ENCODE data around the gene NEK5. TPM values are rescaled to one million over a fixed set of nuclear protein-coding genes. Genes with fewer than 3 reads are reported as not detected.

The NEK5 gene
- total and polyA plus RNA-seq, 2 of the 8 experiments (the other 6 are each of a cell fraction or from before 2014, with no cell fraction given) = 0.12 to 0.35 TPM

DNA sequence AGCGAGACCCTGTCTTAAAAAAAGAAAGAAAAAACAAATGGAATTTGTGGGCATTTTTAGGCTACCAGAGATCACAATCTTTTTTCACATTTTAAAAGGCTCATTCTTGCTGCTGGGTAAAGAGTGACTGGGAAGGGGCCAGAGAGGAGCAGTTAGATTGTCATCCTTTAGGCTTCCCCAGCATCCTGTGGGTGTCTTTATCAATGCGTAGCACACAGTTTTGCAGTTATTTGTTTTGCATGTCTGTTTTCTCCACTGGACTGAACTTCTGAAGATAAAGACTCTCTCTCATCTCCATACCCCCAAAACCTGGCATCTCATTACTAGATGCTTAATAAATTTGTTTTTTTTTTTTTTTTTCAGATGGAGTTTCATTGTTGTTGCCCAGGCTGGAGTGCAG is 106.5 kb downstream of the NEK5 start:
- Histone ChIP-seq H3K9me3 (ENCODE audit: insufficient read depth in 2 of 2, low read depth in 1 of 2, low read length in 1 of 2) (peaks cover 3 to 4% of the 10 kb centered on the region in 2 experiments; a peak in 1 of 4 replicates), H3K4ac (replicated peaks; ENCODE audit: insufficient read length, low read depth, low read length) (no peak overlapping the region), H3K23ac (ENCODE audit: insufficient read length) (no peak overlapping the region), H3K36me3 (ENCODE audit: control insufficient read depth in 2 of 4, insufficient read depth in 4 of 4, low read length in 3 of 4) (peaks cover 3 to 49% (median 25%) of the 10 kb centered on the region in 4 experiments; a peak in 7 of 8 replicates), H2BK12ac (ENCODE audit: low read depth, low read length) (no peak overlapping the region), H2AFZ (ENCODE audit: low read length) (no peak overlapping the region), H3K79me1 (ENCODE audit: low read depth, low read length) (peaks cover 3% of the 10 kb centered on the region; the same call in 1 of the 2 replicates), H2BK20ac (ENCODE audit: low read length) (no peak overlapping the region), H4K5ac (ENCODE audit: insufficient read length, low read depth, low read length) (no peak overlapping the region), H3K4me1 (replicated peaks in 1 of 4; ENCODE audit: control insufficient read depth in 3 of 4, insufficient read depth in 4 of 4, low read length in 3 of 4) (no peaks in the 10 kb centered on the region), H2BK120ac (replicated peaks; ENCODE audit: low read depth, low read length) (no peak overlapping the region), H2BK15ac (ENCODE audit: low read length) (no peak overlapping the region), H3K79me2 (ENCODE audit: control insufficient read depth in 1 of 2, insufficient read depth in 2 of 2, low read length in 2 of 2) (peaks cover 0 to 18% of the 10 kb centered on the region in 2 experiments; a peak in 3 of 4 replicates), H3K9ac (replicated peaks in 1 of 4; ENCODE audit: extremely low read depth in 1 of 4, low read depth in 3 of 4, low read length in 3 of 4) (no peak overlapping the region), H2BK5ac (ENCODE audit: low read depth, low read length) (no peak overlapping the region), H3K27ac (ENCODE audit: low read depth, low read length) (no peak overlapping the region), H3K27me3 (replicated peaks in 1 of 4; ENCODE audit: control insufficient read depth in 3 of 4, extremely low read depth in 1 of 4, insufficient read depth in 3 of 4, low read length in 3 of 4) (no peaks in the 10 kb centered on the region), H3K56ac (replicated peaks; ENCODE audit: insufficient read length, low read depth, low read length) (no peak overlapping the region), H4K8ac (ENCODE audit: extremely low read depth, insufficient read depth, low read length) (no peak overlapping the region), H4K20me1 (replicated peaks in 1 of 2; ENCODE audit: control insufficient read depth in 1 of 2, insufficient read depth in 2 of 2, low read length in 2 of 2) (peaks cover 0 to 2% of the 10 kb centered on the region in 2 experiments), H2AK5ac (ENCODE audit: low read depth, low read length) (no peak overlapping the region), H3K18ac (ENCODE audit: extremely low read depth, low read length) (no peak overlapping the region), H3K4me2 (ENCODE audit: insufficient read depth in 1 of 2, low read depth in 2 of 2, low read length in 2 of 2) (no peak overlapping the region), H3K14ac (ENCODE audit: insufficient read length) (no peak overlapping the region), H3K23me2 (ENCODE audit: low read depth, low read length) (no peaks in the 10 kb centered on the region), H3K4me3 (ENCODE audit: extremely low read depth in 1 of 4, insufficient read depth in 2 of 4, low read depth in 3 of 4, low read length in 4 of 4) (no peak overlapping the region), H4K91ac (replicated peaks; ENCODE audit: insufficient read length, low read length) (no peak overlapping the region)
- DNase-seq (ENCODE audit: low read depth in 1 of 2, low spot score in 2 of 2) (no peak), FAIRE-seq (no peak)
- ChIA-PET POLR2A (ENCODE audit: partially characterized antibody) (no interaction called here), CTCF (ENCODE audit: partially characterized antibody) (interaction anchor here (1.0 to 1.7 kb wide), 4 partner anchors 21 to 112 kb away, joined by 3 to 4 read pairs (median 3); no protein-coding TSS in a partner anchor)
- 91% methylated on average over 2 of the region's 2 CpGs; no CpG with 5 or more reads in 1 of the 2 experiments for WGBS, 2 experiments (ENCODE audit: extremely low coverage in 1 of 2, insufficient coverage in 1 of 2, insufficient read length in 1 of 2, insufficient replicate concordance in 2 of 2, low coverage in 1 of 2, low lambda C conversion rate in 2 of 2, missing lambda C conversion rate in 1 of 2)
- TF ChIP-seq, protein P1, sequence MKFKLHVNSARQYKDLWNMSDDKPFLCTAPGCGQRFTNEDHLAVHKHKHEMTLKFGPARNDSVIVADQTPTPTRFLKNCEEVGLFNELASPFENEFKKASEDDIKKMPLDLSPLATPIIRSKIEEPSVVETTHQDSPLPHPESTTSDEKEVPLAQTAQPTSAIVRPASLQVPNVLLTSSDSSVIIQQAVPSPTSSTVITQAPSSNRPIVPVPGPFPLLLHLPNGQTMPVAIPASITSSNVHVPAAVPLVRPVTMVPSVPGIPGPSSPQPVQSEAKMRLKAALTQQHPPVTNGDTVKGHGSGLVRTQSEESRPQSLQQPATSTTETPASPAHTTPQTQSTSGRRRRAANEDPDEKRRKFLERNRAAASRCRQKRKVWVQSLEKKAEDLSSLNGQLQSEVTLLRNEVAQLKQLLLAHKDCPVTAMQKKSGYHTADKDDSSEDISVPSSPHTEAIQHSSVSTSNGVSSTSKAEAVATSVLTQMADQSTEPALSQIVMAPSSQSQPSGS (IDR thresholded peaks at IDR 0.05; ENCODE audit: low read length) = no peak
- TF ChIP-seq POU5F1 (IDR thresholded peaks at IDR 0.05; ENCODE audit: low read depth, low read length) = no peak
- TF ChIP-seq POLR2AphosphoS5 (IDR thresholded peaks at IDR 0.05; ENCODE audit: low read depth, low read length) = no peak
- no peak for TF ChIP-seq SIN3A (conservative IDR thresholded peaks at IDR 0.05 in 1 of 2, IDR thresholded peaks at IDR 0.05 in 1 of 2; ENCODE audit: low read depth in 1 of 2, low read length in 2 of 2)
- TF ChIP-seq, protein P2, sequence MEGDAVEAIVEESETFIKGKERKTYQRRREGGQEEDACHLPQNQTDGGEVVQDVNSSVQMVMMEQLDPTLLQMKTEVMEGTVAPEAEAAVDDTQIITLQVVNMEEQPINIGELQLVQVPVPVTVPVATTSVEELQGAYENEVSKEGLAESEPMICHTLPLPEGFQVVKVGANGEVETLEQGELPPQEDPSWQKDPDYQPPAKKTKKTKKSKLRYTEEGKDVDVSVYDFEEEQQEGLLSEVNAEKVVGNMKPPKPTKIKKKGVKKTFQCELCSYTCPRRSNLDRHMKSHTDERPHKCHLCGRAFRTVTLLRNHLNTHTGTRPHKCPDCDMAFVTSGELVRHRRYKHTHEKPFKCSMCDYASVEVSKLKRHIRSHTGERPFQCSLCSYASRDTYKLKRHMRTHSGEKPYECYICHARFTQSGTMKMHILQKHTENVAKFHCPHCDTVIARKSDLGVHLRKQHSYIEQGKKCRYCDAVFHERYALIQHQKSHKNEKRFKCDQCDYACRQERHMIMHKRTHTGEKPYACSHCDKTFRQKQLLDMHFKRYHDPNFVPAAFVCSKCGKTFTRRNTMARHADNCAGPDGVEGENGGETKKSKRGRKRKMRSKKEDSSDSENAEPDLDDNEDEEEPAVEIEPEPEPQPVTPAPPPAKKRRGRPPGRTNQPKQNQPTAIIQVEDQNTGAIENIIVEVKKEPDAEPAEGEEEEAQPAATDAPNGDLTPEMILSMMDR (IDR thresholded peaks at IDR 0.05; ENCODE audit: control extremely low read depth in 1 of 3, insufficient read depth in 1 of 3, low read depth in 1 of 3, low read length in 3 of 3) = no peak
- TF ChIP-seq CBX8 (IDR thresholded peaks at IDR 0.05; ENCODE audit: borderline replicate concordance, low read depth, low read length) = no peak
- no peak for TF ChIP-seq HDAC2 (IDR thresholded peaks at IDR 0.05; ENCODE audit: borderline replicate concordance in 1 of 2, low read depth in 2 of 2, low read length in 2 of 2)
- TF ChIP-seq YY1 (IDR thresholded peaks at IDR 0.05; ENCODE audit: low read depth, low read length) = no peak
- no peak for TF ChIP-seq TEAD4 (IDR thresholded peaks at IDR 0.05; ENCODE audit: low read depth, low read length)

Data from H1 (cell line).